HG02763 (cell line): ENCODE measurements around the gene PSMA8.
"Not testable (repeated sequence)": the region's sequence is repeated elsewhere in the genome, so short reads cannot be mapped to it uniquely, and the experiment has no call there.

ENCODE experiments used
- ATAC-seq: cut with Tn5 transposase; IDR thresholded peaks from one replicate; pipeline ENCODE4 v1.9.1; 2021; ENCODE audit warnings: mild to moderate bottlenecking, moderate library complexity; ENCODE audit not compliant: unreplicated experiment

PSMA8 gene

GRCh38 chr18:26133652-26134051 is at the start of gene PSMA8:
PSMA8 (plus strand) TSS chr18:26133869; CDS start chr18:26133966, 97 bp downstream.
- no peak for ATAC-seq

- no peak for ATAC-seq
Measured at GRCh38 chr18:26085056-26085455, 48.6 kb upstream of the PSMA8 start.

- no peak for ATAC-seq
Measured at GRCh38 chr18:26086959-26087358, 46.7 kb upstream of the PSMA8 start.

- ATAC-seq: no peak
Measured at GRCh38 chr18:26088487-26088886, 45.2 kb upstream of the PSMA8 start.

GRCh38 chr18:26089293-26090129 is 44.2 kb upstream of the PSMA8 start:
- peak; percentile 12 for ATAC-seq

GRCh38 chr18:26090130-26091046 is 43.3 kb upstream of the PSMA8 start, which contains the start of gene SS18:
SS18 (minus strand) TSS chr18:26090613; CDS start chr18:26090569, 44 bp downstream.
- peak; percentile 73 for ATAC-seq

- peak; percentile 43 for ATAC-seq
Measured at GRCh38 chr18:26091047-26091630, 42.5 kb upstream of the PSMA8 start.

GRCh38 chr18:26096852-26097251 is 36.8 kb upstream of the PSMA8 start:
- ATAC-seq: no peak

- ATAC-seq: no peak
Measured at GRCh38 chr18:26097563-26097962, 36.1 kb upstream of the PSMA8 start.

- ATAC-seq: no peak
Measured at GRCh38 chr18:26103579-26103978, 30.1 kb upstream of the PSMA8 start.

- no peak for ATAC-seq
Measured at GRCh38 chr18:26104035-26104434, 29.6 kb upstream of the PSMA8 start.

- no peak for ATAC-seq
Measured at GRCh38 chr18:26119246-26119645, 14.4 kb upstream of the PSMA8 start.

- ATAC-seq: no peak
Measured at GRCh38 chr18:26121476-26121875, 12.2 kb upstream of the PSMA8 start.

GRCh38 chr18:26121994-26122393 is 11.7 kb upstream of the PSMA8 start:
- ATAC-seq: not testable (repeated sequence)

GRCh38 chr18:26127786-26128185 is 5.9 kb upstream of the PSMA8 start:
- no peak for ATAC-seq

- ATAC-seq: not testable (repeated sequence)
Measured at GRCh38 chr18:26128192-26128591, 5.5 kb upstream of the PSMA8 start.

GRCh38 chr18:26134107-26134506 is 438 bp downstream of the PSMA8 start:
- no peak for ATAC-seq

- no peak for ATAC-seq
Measured at GRCh38 chr18:26135548-26135947, 1.9 kb downstream of the PSMA8 start.

- no peak for ATAC-seq
Measured at GRCh38 chr18:26157326-26157725, 23.7 kb downstream of the PSMA8 start.

GRCh38 chr18:26159353-26159752 is 25.7 kb downstream of the PSMA8 start:
- ATAC-seq: no peak

GRCh38 chr18:26164571-26164970 is 30.9 kb downstream of the PSMA8 start:
- ATAC-seq: no peak
